Activated naive CD4-positive, alpha-beta T cell treated with anti-CD3 and anti-CD28 coated beads for 36 hours (primary cell): ENCODE measurements around the gene B4GALT1. TPM values are rescaled to one million over a fixed set of nuclear protein-coding genes. Genes with fewer than 3 reads are reported as not detected.

Experiments
- CTCF ChIA-PET: fragments of 350-600 bp; sonication (Branson Sonifier 250); formaldehyde crosslinking; loops from one replicate; lab custom pipeline; 2021; ENCODE audit warnings: antibody characterized with exemption; lab: Charles Lee
- DNase-seq: peaks from one replicate; pipeline ENCODE4 v3.0.0-alpha.2; 2020
- H3K27ac Mint-ChIP-seq: one replicate; pipeline ENCODE4 v1.8.0; 2021; ENCODE audit warnings: mild to moderate bottlenecking, mixed read lengths
- H3K27me3 Mint-ChIP-seq: one replicate; pipeline ENCODE4 v1.8.0; 2021; ENCODE audit warnings: low read depth, mixed read lengths
- H3K36me3 Mint-ChIP-seq: one replicate; pipeline ENCODE4 v1.8.0; 2021; ENCODE audit warnings: low read depth, mixed read lengths
- H3K4me1 Mint-ChIP-seq: one replicate; pipeline ENCODE4 v1.8.0; 2021; ENCODE audit warnings: low read depth, mixed read lengths
- H3K4me3 Mint-ChIP-seq: one replicate; pipeline ENCODE4 v1.8.0; 2021; ENCODE audit warnings: mild to moderate bottlenecking, moderate library complexity, mixed read lengths
- H3K9me3 Mint-ChIP-seq: one replicate; pipeline ENCODE4 v1.8.0; 2021; ENCODE audit warnings: mixed read lengths
- intact Hi-C: fragments of 100-400 bp; cut with micrococcal nuclease; formaldehyde crosslinking; loops from one replicate; pipeline ENCODE4 v1.15.1; 2023
- total RNA-seq, 2 experiments: library from RNA; stranded (reverse); gene quantifications; one replicate each; pipeline ENCODE4 v1.2.3, GENCODE V29; 2021

B4GALT1 gene
- total RNA-seq, 2 experiments from 2014 or later = 42.8 to 44.1 TPM

GRCh38 chr9:33178972-33179697 lies 12.0 kb upstream of the B4GALT1 start:
- Mint-ChIP-seq H3K4me3 (no peak overlapping the region), H3K9me3 (no peaks in the 10 kb centered on the region), H3K4me1 (no peaks in the 10 kb centered on the region), H3K27ac (no peak overlapping the region), H3K27me3 (no peaks in the 10 kb centered on the region), H3K36me3 (no peaks in the 10 kb centered on the region)
- intact Hi-C loops = no loop called here
- CTCF ChIA-PET = interaction anchor here (0.7 to 1.7 kb wide), 4 partner anchors 29 to 97 kb away, joined by 4 to 7 read pairs (median 5); no protein-coding TSS in a partner anchor
- peak; percentile 25 for DNase-seq

- CTCF ChIA-PET = interaction anchor here (0.6 kb wide), 1 partner anchor 38 kb away, joined by 3 read pairs; no protein-coding TSS in a partner anchor
- Mint-ChIP-seq H3K9me3 (no peaks in the 10 kb centered on the region), H3K4me3 (no peak overlapping the region), H3K27ac (no peak overlapping the region), H3K27me3 (no peaks in the 10 kb centered on the region), H3K36me3 (no peaks in the 10 kb centered on the region), H3K4me1 (no peaks in the 10 kb centered on the region)
- DNase-seq = no peak
- intact Hi-C loops = no loop called here
These were observed 10.5 kb upstream of the B4GALT1 start for GRCh38 chr9:33177639-33178038.

- H3K9me3 Mint-ChIP-seq = no peaks in the 10 kb centered on the region
- CTCF ChIA-PET = no interaction called here
- intact Hi-C loops = no loop called here
These were observed 9.9 kb upstream of the B4GALT1 start for GRCh38 chr9:33177086-33177485.

GRCh38 chr9:33175649-33176325 lies 8.7 kb upstream of the B4GALT1 start:
- Mint-ChIP-seq H3K9me3 (no peaks in the 10 kb centered on the region), H3K4me1 (peaks cover 4% of the 10 kb centered on the region), H3K27ac (no peak overlapping the region), H3K36me3 (no peaks in the 10 kb centered on the region), H3K4me3 (no peak overlapping the region), H3K27me3 (no peaks in the 10 kb centered on the region)
- intact Hi-C loops = no loop called here
- CTCF ChIA-PET = interaction anchor here (0.5 to 1.2 kb wide), 4 partner anchors 9 to 199 kb away, joined by 3 read pairs; no protein-coding TSS in a partner anchor
- DNase-seq = no peak

More at GRCh38 chr9:33177086-33177485, 9.9 kb upstream of the B4GALT1 start:
- Mint-ChIP-seq H3K4me1 (peaks cover 2% of the 10 kb centered on the region), H3K4me3 (no peak overlapping the region), H3K27ac (no peak overlapping the region), H3K36me3 (no peaks in the 10 kb centered on the region), H3K27me3 (no peaks in the 10 kb centered on the region)
- no peak for DNase-seq

- no peak overlapping the region for H3K4me3 Mint-ChIP-seq
- no peaks in the 10 kb centered on the region for H3K9me3 Mint-ChIP-seq
- no peak overlapping the region for H3K27ac Mint-ChIP-seq
- no peak for DNase-seq
- intact Hi-C loops = no loop called here
- H3K27me3 Mint-ChIP-seq = no peaks in the 10 kb centered on the region
- peaks cover under 1% of the 10 kb centered on the region for H3K36me3 Mint-ChIP-seq
- CTCF ChIA-PET = interaction anchor here (1.2 to 2.7 kb wide), 5 partner anchors 9 to 96 kb away, joined by 3 to 16 read pairs (median 10); partner anchors contain the start of gene SMU1
- H3K4me1 Mint-ChIP-seq = peaks cover 21% of the 10 kb centered on the region
These were observed 5.4 kb upstream of the B4GALT1 start for GRCh38 chr9:33172256-33173238.

- intact Hi-C loops = loop anchor here (1.0 kb wide), 2 partner anchors 55 to 89 kb away; no protein-coding TSS in a partner anchor
- CTCF ChIA-PET = interaction anchor here (0.6 to 2.7 kb wide), 16 partner anchors 9 to 94 kb away, joined by 3 to 22 read pairs (median 4); partner anchors contain the start of gene SMU1
- Mint-ChIP-seq H3K9me3 (no peaks in the 10 kb centered on the region), H3K27ac (no peak overlapping the region), H3K4me3 (no peak overlapping the region), H3K36me3 (peaks cover 9% of the 10 kb centered on the region), H3K27me3 (no peaks in the 10 kb centered on the region), H3K4me1 (peaks cover 23% of the 10 kb centered on the region)
- peak; percentile 85 for DNase-seq
These were observed 3.6 kb upstream of the B4GALT1 start for GRCh38 chr9:33170464-33171415.

- H3K9me3 Mint-ChIP-seq = no peaks in the 10 kb centered on the region
- H3K27ac Mint-ChIP-seq = no peak overlapping the region
- peaks cover 36% of the 10 kb centered on the region for H3K4me1 Mint-ChIP-seq
- CTCF ChIA-PET = interaction anchor here (0.6 to 2.2 kb wide), 3 partner anchors 57 to 92 kb away, joined by 3 to 22 read pairs (median 4); no protein-coding TSS in a partner anchor
- intact Hi-C loops = loop anchor here (5.0 to 10.0 kb wide), 4 partner anchors 138 to 876 kb away; partner anchors contain the start of genes ACO1, RIGI and UBAP2
- no peaks in the 10 kb centered on the region for H3K27me3 Mint-ChIP-seq
- peaks cover 11% of the 10 kb centered on the region for H3K36me3 Mint-ChIP-seq
- no peak for DNase-seq
- peak overlapping the region; percentile 97 for H3K4me3 Mint-ChIP-seq
These were observed 1.9 kb upstream of the B4GALT1 start for GRCh38 chr9:33168941-33169544.

GRCh38 chr9:33167972-33168461 lies 881 bp upstream of the B4GALT1 start:
- H3K9me3 Mint-ChIP-seq = no peaks in the 10 kb centered on the region
- H3K27ac Mint-ChIP-seq = peak overlapping the region; percentile 96
- H3K4me1 Mint-ChIP-seq = peaks cover 46% of the 10 kb centered on the region
- DNase-seq = peak; percentile 22
- CTCF ChIA-PET = interaction anchor here (1.2 to 2.1 kb wide), 3 partner anchors 19 to 95 kb away, joined by 3 to 4 read pairs (median 4); no protein-coding TSS in a partner anchor
- peaks cover 11% of the 10 kb centered on the region for H3K36me3 Mint-ChIP-seq
- H3K27me3 Mint-ChIP-seq = no peaks in the 10 kb centered on the region
- intact Hi-C loops = loop anchor here (1.0 to 10.0 kb wide), 14 partner anchors 9 to 877 kb away; partner anchors contain the start of genes ACO1, APTX, BAG1 and DNAJA1
- H3K4me3 Mint-ChIP-seq = peak overlapping the region; percentile 97

GRCh38 chr9:33166231-33167083 lies 679 bp downstream of the B4GALT1 start:
- Mint-ChIP-seq H3K27ac (peak overlapping the region; percentile 97), H3K9me3 (no peaks in the 10 kb centered on the region), H3K4me1 (peaks cover 58% of the 10 kb centered on the region), H3K4me3 (peak overlapping the region; percentile 91), H3K36me3 (peaks cover 11% of the 10 kb centered on the region), H3K27me3 (no peaks in the 10 kb centered on the region)
- intact Hi-C loops = loop anchor here (1.0 to 10.0 kb wide), 14 partner anchors 7 to 878 kb away; partner anchors contain the start of genes ACO1, APTX, BAG1 and DNAJA1
- peak; percentile 26 for DNase-seq
- CTCF ChIA-PET = interaction anchor here (0.6 to 2.1 kb wide), 3 partner anchors 36 to 93 kb away, joined by 3 to 4 read pairs (median 3); no protein-coding TSS in a partner anchor
